ENCODE data around the gene FOXF2. TPM values are rescaled to one million over a fixed set of nuclear protein-coding genes. Genes with fewer than 3 reads are reported as not detected.

The FOXF2 gene
- total and polyA plus RNA-seq, 2 of the 4 experiments (the other 2 are of a cell fraction): 2.5 to 16.3 TPM

DNA sequence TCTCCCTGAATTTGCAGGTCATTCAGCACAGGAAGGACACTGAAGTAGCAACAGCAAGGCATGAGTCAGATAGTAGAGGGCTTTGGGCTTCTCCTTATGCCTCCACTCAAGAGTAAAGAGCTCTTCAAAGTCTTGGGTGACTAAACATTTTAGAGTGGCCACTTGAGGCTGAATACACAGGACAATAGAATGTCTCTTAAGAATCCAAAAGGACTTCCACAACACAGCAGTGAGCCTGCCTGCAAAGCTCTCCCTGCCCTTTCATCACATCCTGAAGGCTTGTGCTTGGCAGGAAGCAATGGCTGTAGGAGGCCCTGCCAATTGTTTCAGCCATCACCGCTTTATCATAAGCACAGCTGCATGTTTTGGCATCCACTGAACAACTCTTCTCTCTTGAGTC lies 40.7 kb upstream of the FOXF2 start:
- BruUV-seq (replicated peaks): no TSS peak
- Histone ChIP-seq H4K5ac (ENCODE audit: low read depth, low read length) (no peak overlapping the region), H3K4me3 (ENCODE audit: insufficient read depth, low read depth, low read length) (no peak overlapping the region), H3K27me3 (ENCODE audit: control insufficient read depth, insufficient read depth, low read length) (no peaks in the 10 kb centered on the region), H3K79me1 (ENCODE audit: low read depth in 1 of 2, low read length in 2 of 2) (no peaks in the 10 kb centered on the region), H4K8ac (ENCODE audit: low read depth in 2 of 2, low read length in 2 of 2) (no peak overlapping the region), H2AK9ac (replicated peaks; ENCODE audit: low read depth, low read length, poor library complexity) (no peak overlapping the region), H2BK15ac (ENCODE audit: low read depth, low read length) (no peak overlapping the region), H2AFZ (replicated peaks; ENCODE audit: low read length, poor library complexity) (no peak overlapping the region), H2AK5ac (ENCODE audit: low read depth, low read length) (no peak overlapping the region), H3K23ac (ENCODE audit: low read depth, low read length) (no peak overlapping the region), H3K14ac (replicated peaks; ENCODE audit: low read depth, low read length) (no peak overlapping the region), H3K9ac (ENCODE audit: low read depth, low read length) (no peak overlapping the region), H3K4ac (ENCODE audit: low read depth, low read length) (no peak overlapping the region), H3K4me1 (ENCODE audit: control insufficient read depth, insufficient read depth, low read length) (peaks cover 7% of the 10 kb centered on the region), H2BK120ac (ENCODE audit: low read depth, low read length) (no peak overlapping the region), H3K9me1 (ENCODE audit: insufficient read depth, low read length) (0 out of 2 replicates have a peak, but pooled peaks cover 4% of the 10 kb centered on the region), H4K20me1 (ENCODE audit: insufficient read depth, low read length) (no peaks in the 10 kb centered on the region), H3K18ac (ENCODE audit: low read depth, low read length) (no peak overlapping the region), H2BK20ac (ENCODE audit: low read depth, low read length) (no peak overlapping the region), H3K36me3 (ENCODE audit: control insufficient read depth, insufficient read depth, low read length) (no peaks in the 10 kb centered on the region), H4K91ac (ENCODE audit: insufficient read depth, low read depth, low read length) (no peak overlapping the region), H3K9me3 (ENCODE audit: control insufficient read depth, insufficient read depth, low read length) (peaks cover 6% of the 10 kb centered on the region; the same call in 1 of the 2 replicates), H3K4me2 (ENCODE audit: low read depth, low read length) (no peak overlapping the region), H3K27ac (ENCODE audit: insufficient read depth, low read length) (no peak overlapping the region), H2BK5ac (ENCODE audit: low read depth, low read length, poor library complexity, severe bottlenecking) (no peak overlapping the region), H3K56ac (ENCODE audit: extremely low read depth, insufficient read depth, low read length) (no peak overlapping the region)
- dilution Hi-C loops (cut with HindIII; ENCODE audit: low sequenced_read_pairs, unreplicated experiment): no loop called here
- WGBS, 2 experiments (ENCODE audit: extremely low coverage in 2 of 2, insufficient read length in 1 of 2): no CpG with 5 or more reads among the region's 1 CpG
- POLR2A ChIA-PET (ENCODE audit: unreplicated experiment): no interaction called here
- TF ChIP-seq USF2 (IDR thresholded peaks at IDR 0.05; ENCODE audit: low read depth, low read length): no peak
- TF ChIP-seq RCOR1 (IDR thresholded peaks at IDR 0.05; ENCODE audit: insufficient replicate concordance, low read length): no peak
- TF ChIP-seq CTCF (conservative IDR thresholded peaks at IDR 0.05; ENCODE audit: low read depth, low read length): no peak
- no peak for TF ChIP-seq RFX5 (IDR thresholded peaks at IDR 0.05; ENCODE audit: low read depth, low read length)
- TF ChIP-seq MXI1 (IDR thresholded peaks at IDR 0.05; ENCODE audit: borderline replicate concordance, low read depth, low read length): no peak
- TF ChIP-seq POLR2A (IDR thresholded peaks at IDR 0.05; ENCODE audit: low read depth, low read length): no peak
- TF ChIP-seq CHD1 (IDR thresholded peaks at IDR 0.05; ENCODE audit: low read depth, low read length): no peak
- no peak for TF ChIP-seq MAFK (IDR thresholded peaks at IDR 0.05; ENCODE audit: low read depth, low read length)
- TF ChIP-seq CEBPB (IDR thresholded peaks at IDR 0.05; ENCODE audit: low read depth, low read length): no peak
- TF ChIP-seq, protein P1, sequence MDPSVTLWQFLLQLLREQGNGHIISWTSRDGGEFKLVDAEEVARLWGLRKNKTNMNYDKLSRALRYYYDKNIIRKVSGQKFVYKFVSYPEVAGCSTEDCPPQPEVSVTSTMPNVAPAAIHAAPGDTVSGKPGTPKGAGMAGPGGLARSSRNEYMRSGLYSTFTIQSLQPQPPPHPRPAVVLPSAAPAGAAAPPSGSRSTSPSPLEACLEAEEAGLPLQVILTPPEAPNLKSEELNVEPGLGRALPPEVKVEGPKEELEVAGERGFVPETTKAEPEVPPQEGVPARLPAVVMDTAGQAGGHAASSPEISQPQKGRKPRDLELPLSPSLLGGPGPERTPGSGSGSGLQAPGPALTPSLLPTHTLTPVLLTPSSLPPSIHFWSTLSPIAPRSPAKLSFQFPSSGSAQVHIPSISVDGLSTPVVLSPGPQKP (IDR thresholded peaks at IDR 0.05; ENCODE audit: borderline replicate concordance, low read depth, low read length): no peak
- no peak for TF ChIP-seq BHLHE40 (IDR thresholded peaks at IDR 0.05; ENCODE audit: low read depth, low read length)
- no peak for TF ChIP-seq FOS (IDR thresholded peaks at IDR 0.05; ENCODE audit: low read depth, low read length)
- in situ Hi-C loops (cut with MboI; ENCODE audit: low sequenced_read_pairs): no loop called here
- CTCF ChIA-PET: no interaction called here
- peak; percentile 55 for DNase-seq
- ATAC-seq (ENCODE audit: low read depth): no peak
- intact Hi-C loops (cut with micrococcal nuclease): no loop called here

All from IMR-90 (cell line).